NCI-H1694 (cell line): ENCODE measurements around the gene LRTM2.
A peak's percentile ranks its signal among the peaks of the same experiment; 100 is the strongest.

Experiments
- DNase-seq: peaks from one replicate; lab custom pipeline; 2025; lab: John Stamatoyannopoulos, UW

LRTM2 gene

GRCh38 chr12:1797991-1798640 is 22.2 kb upstream of the LRTM2 start:
- no peak for DNase-seq

- DNase-seq: no peak
Measured at GRCh38 chr12:1798641-1799020, 21.7 kb upstream of the LRTM2 start.

- DNase-seq: no peak
Measured at GRCh38 chr12:1799051-1799881, 21.1 kb upstream of the LRTM2 start.

GRCh38 chr12:1799882-1800400 is 20.4 kb upstream of the LRTM2 start:
- DNase-seq: no peak

GRCh38 chr12:1800401-1801302 is 19.7 kb upstream of the LRTM2 start:
- DNase-seq: peak; percentile 89

- DNase-seq: no peak
Measured at GRCh38 chr12:1801303-1801975, 18.9 kb upstream of the LRTM2 start.

GRCh38 chr12:1803736-1804135 is 16.6 kb upstream of the LRTM2 start:
- DNase-seq: no peak

GRCh38 chr12:1804545-1805332 is 15.6 kb upstream of the LRTM2 start:
- peak; percentile 92 for DNase-seq

GRCh38 chr12:1805441-1806081 is 14.8 kb upstream of the LRTM2 start:
- DNase-seq: no peak

- DNase-seq: no peak
Measured at GRCh38 chr12:1806301-1807086, 13.9 kb upstream of the LRTM2 start.

GRCh38 chr12:1807087-1807860 is 13.1 kb upstream of the LRTM2 start:
- DNase-seq: no peak

- no peak for DNase-seq
Measured at GRCh38 chr12:1808036-1808797, 12.1 kb upstream of the LRTM2 start.

GRCh38 chr12:1808798-1809480 is 11.4 kb upstream of the LRTM2 start:
- no peak for DNase-seq

GRCh38 chr12:1809591-1810190 is 10.7 kb upstream of the LRTM2 start:
- no peak for DNase-seq

GRCh38 chr12:1810201-1810930 is 10.0 kb upstream of the LRTM2 start:
- DNase-seq: no peak

GRCh38 chr12:1810931-1811280 is 9.5 kb upstream of the LRTM2 start:
- no peak for DNase-seq
